ENCODE data around the gene CEP170B.

The CEP170B gene

GRCh38 chr14:104868060-104868740, 3.1 kb downstream of the CEP170B start:
- DNase-seq, result no peak

GRCh38 chr14:104868811-104869572, 3.9 kb downstream of the CEP170B start:
- no peak for DNase-seq

GRCh38 chr14:104869669-104870367, 4.8 kb downstream of the CEP170B start:
- no peak for DNase-seq

- DNase-seq, result no peak
Measured at GRCh38 chr14:104870368-104871144, 5.5 kb downstream of the CEP170B start.

GRCh38 chr14:104871145-104871655, 6.1 kb downstream of the CEP170B start:
- DNase-seq, result no peak

- DNase-seq, result no peak
Measured at GRCh38 chr14:104871656-104872468, 6.8 kb downstream of the CEP170B start.

- DNase-seq, result peak; percentile 43
Measured at GRCh38 chr14:104872469-104873341, 7.6 kb downstream of the CEP170B start.

GRCh38 chr14:104873380-104874055, 8.4 kb downstream of the CEP170B start:
- no peak for DNase-seq

- DNase-seq, result no peak
Measured at GRCh38 chr14:104874110-104874531, 9.1 kb downstream of the CEP170B start.

GRCh38 chr14:104874571-104875411, 9.7 kb downstream of the CEP170B start:
- DNase-seq, result no peak

GRCh38 chr14:104875412-104875751, 10.3 kb downstream of the CEP170B start:
- no peak for DNase-seq

- no peak for DNase-seq
Measured at GRCh38 chr14:104875811-104876210, 10.7 kb downstream of the CEP170B start.

GRCh38 chr14:104876251-104876699, 11.2 kb downstream of the CEP170B start:
- peak; percentile 29 for DNase-seq

GRCh38 chr14:104877066-104877805, 12.2 kb downstream of the CEP170B start:
- no peak for DNase-seq

- no peak for DNase-seq
Measured at GRCh38 chr14:104877806-104878550, 12.9 kb downstream of the CEP170B start.

GRCh38 chr14:104878582-104878981, 13.5 kb downstream of the CEP170B start:
- DNase-seq, result no peak

GRCh38 chr14:104879201-104879982, 14.3 kb downstream of the CEP170B start:
- no peak for DNase-seq

Data from EL (cell line).